ENCODE results near the gene NKAIN2.

The NKAIN2 gene

DNA sequence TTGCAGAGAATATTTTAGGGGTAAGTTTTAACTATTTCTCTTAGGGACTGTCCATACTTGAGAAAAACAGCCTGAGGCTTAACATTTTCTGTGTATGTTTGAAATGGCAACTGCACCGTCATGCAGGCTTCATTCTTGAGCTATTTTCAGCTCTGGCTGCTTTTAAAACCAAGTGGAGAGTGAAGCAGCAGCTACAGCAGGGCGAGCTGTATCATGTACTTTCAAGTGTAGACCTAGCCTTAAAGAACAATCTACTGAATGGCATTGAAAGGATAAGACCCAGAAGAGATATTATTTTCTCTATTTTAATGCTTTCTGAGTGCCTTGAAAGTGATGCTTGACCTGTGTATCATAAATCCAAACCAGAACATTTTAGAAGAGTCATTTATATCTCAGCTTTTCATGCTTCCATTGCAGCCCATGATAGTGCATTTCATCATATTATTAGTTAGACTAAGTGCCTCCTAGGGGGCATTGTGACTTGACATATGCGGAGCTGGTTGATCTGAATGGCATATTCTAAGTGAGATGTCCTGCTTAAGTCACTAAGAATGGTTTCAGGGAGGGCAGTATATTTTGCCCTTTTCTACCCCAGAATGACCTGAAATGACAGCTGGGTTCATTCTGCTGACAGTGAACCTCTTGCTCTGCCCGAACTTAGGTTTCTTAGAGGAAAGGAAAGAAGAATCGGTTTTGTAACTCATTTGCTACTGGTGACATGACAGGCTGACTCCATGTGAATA is 85.3 kb downstream of the NKAIN2 start:
- TF ChIP-seq CTCF (IDR thresholded peaks at IDR 0.05; ENCODE audit: low read depth, low read length), result no peak
- DNase-seq (ENCODE audit: low read depth, low spot score), result no peak
- no peak overlapping the region for H3K4me3 ChIP-seq (ENCODE audit: low read depth, low read length)
- in situ Hi-C loops (cut with HindIII; ENCODE audit: low sequenced_read_pairs), result no loop called here

- no peak for TF ChIP-seq CTCF (IDR thresholded peaks at IDR 0.05; ENCODE audit: low read depth, low read length)
- in situ Hi-C loops (cut with HindIII; ENCODE audit: low sequenced_read_pairs), result no loop called here
- H3K4me3 ChIP-seq (ENCODE audit: low read depth, low read length), result no peak overlapping the region
- DNase-seq (ENCODE audit: low read depth, low spot score), result no peak
Measured at GRCh38 chr6:123895346-123895745, 91.7 kb downstream of the NKAIN2 start.

DNA sequence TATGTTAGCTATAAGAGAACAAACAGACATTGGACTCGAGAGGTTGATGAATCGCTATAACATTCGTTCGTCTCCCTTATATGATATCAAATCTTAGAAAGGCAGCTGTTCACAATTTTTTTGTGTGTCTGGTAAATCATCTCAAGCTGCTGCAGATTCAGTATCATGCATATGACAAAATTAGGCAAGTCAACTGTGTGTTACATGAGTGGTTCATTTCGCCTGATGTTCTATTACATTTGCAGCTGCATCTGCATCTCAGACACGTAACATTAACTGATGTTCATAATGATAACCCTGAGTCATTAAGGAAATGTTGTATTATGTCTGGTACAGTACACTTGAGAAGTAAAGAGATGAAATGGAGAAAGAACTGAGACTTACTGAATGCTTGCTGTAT is 92.1 kb downstream of the NKAIN2 start:
- no peak for TF ChIP-seq CTCF (IDR thresholded peaks at IDR 0.05; ENCODE audit: low read depth, low read length)
- DNase-seq (ENCODE audit: low read depth, low spot score), result no peak
- no peak overlapping the region for H3K4me3 ChIP-seq (ENCODE audit: low read depth, low read length)
- in situ Hi-C loops (cut with HindIII; ENCODE audit: low sequenced_read_pairs), result no loop called here

DNA sequence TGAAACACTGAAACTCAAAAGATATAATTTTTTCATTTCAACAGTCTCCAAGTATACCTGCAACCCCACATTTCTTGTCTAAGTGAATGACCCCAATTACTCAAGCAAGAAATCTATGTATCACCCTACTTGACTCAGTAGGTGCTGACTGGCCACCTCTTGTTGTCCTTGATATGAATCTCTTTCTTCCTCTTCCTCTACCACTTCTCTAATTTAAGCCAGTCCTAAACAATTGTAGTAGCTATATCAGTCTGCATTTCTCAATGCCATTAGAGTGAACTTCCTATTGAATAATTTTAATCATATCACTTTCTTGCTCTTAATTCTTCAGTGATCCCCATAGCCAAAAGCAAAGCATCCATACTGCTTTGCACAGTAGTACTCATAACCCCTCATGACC is 93.2 kb downstream of the NKAIN2 start:
- in situ Hi-C loops (cut with HindIII; ENCODE audit: low sequenced_read_pairs), result no loop called here
- no peak for DNase-seq (ENCODE audit: low read depth, low spot score)
- no peak overlapping the region for H3K4me3 ChIP-seq (ENCODE audit: low read depth, low read length)
- TF ChIP-seq CTCF (IDR thresholded peaks at IDR 0.05; ENCODE audit: low read depth, low read length), result no peak

- no peak for TF ChIP-seq CTCF (IDR thresholded peaks at IDR 0.05; ENCODE audit: low read depth, low read length)
- DNase-seq (ENCODE audit: low read depth, low spot score), result no peak
- no peak overlapping the region for H3K4me3 ChIP-seq (ENCODE audit: low read depth, low read length)
- in situ Hi-C loops (cut with HindIII; ENCODE audit: low sequenced_read_pairs), result no loop called here
Measured at GRCh38 chr6:123897965-123898364, 94.3 kb downstream of the NKAIN2 start.

DNA sequence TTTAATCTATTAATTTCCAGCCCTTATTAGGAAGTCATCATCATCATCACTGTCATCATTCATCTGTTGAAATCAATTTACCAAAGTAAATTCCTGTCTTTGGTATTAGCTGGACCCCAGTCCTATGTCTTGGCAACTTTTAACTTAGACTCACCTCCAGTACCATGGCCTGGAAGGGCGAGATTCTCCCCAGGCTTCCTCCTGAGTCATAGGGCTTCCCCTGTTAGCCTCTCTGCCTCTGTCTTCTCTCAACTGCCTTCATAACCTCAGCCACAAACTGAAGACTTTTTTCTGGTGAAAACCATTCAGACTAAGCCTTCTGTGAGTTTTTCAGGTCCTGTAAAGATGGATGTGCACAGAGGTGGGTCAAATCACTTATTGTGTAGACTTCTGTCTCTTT is 95.0 kb downstream of the NKAIN2 start:
- TF ChIP-seq CTCF (IDR thresholded peaks at IDR 0.05; ENCODE audit: low read depth, low read length), result no peak
- in situ Hi-C loops (cut with HindIII; ENCODE audit: low sequenced_read_pairs), result no loop called here
- no peak overlapping the region for H3K4me3 ChIP-seq (ENCODE audit: low read depth, low read length)
- DNase-seq (ENCODE audit: low read depth, low spot score), result no peak
